GM18909 (cell line): Measurements from ENCODE around the gene HDAC4.
A peak's percentile ranks its signal among the peaks of the same experiment; 100 is the strongest.

Source experiments
- ATAC-seq: cut with Tn5 transposase; IDR thresholded peaks from one replicate; pipeline ENCODE4 v1.9.1; 2021; ENCODE audit warnings: mild to moderate bottlenecking; ENCODE audit not compliant: unreplicated experiment, poor library complexity

Gene HDAC4

GRCh38 chr2:239274391-239275043 lies 126.3 kb downstream of the HDAC4 start:
- ATAC-seq, result no peak

GRCh38 chr2:239273280-239274234 lies 127.3 kb downstream of the HDAC4 start:
- no peak for ATAC-seq

GRCh38 chr2:239272626-239273025 lies 128.2 kb downstream of the HDAC4 start:
- ATAC-seq, result no peak

- ATAC-seq, result no peak
Observed at GRCh38 chr2:239271882-239272281, 128.9 kb downstream of the HDAC4 start.

GRCh38 chr2:239271471-239271870 lies 129.3 kb downstream of the HDAC4 start:
- no peak for ATAC-seq

- ATAC-seq, result no peak
Observed at GRCh38 chr2:239269916-239270315, 130.9 kb downstream of the HDAC4 start.

- ATAC-seq, result no peak
Observed at GRCh38 chr2:239269173-239269885, 131.5 kb downstream of the HDAC4 start.

GRCh38 chr2:239268549-239268948 lies 132.3 kb downstream of the HDAC4 start:
- ATAC-seq, result no peak

- ATAC-seq, result no peak
Observed at GRCh38 chr2:239268082-239268481, 132.7 kb downstream of the HDAC4 start.

GRCh38 chr2:239267288-239267951 lies 133.4 kb downstream of the HDAC4 start:
- ATAC-seq, result peak; percentile 93

GRCh38 chr2:239266779-239267287 lies 134.0 kb downstream of the HDAC4 start:
- peak; percentile 16 for ATAC-seq

- no peak for ATAC-seq
Observed at GRCh38 chr2:239266434-239266766, 134.4 kb downstream of the HDAC4 start.

- ATAC-seq, result no peak
Observed at GRCh38 chr2:239265681-239266433, 135.0 kb downstream of the HDAC4 start.

- ATAC-seq, result no peak
Observed at GRCh38 chr2:239264838-239265651, 135.8 kb downstream of the HDAC4 start.

GRCh38 chr2:239264492-239264837 lies 136.4 kb downstream of the HDAC4 start:
- ATAC-seq, result no peak

- no peak for ATAC-seq
Observed at GRCh38 chr2:239263669-239264491, 136.9 kb downstream of the HDAC4 start.

GRCh38 chr2:239263231-239263630 lies 137.6 kb downstream of the HDAC4 start:
- no peak for ATAC-seq
